Osteoblast (primary cell): ENCODE results near the gene KRIT1. TPM values are rescaled to one million over a fixed set of nuclear protein-coding genes. Genes with fewer than 3 reads are reported as not detected.

Experiments
- small RNA-seq: library from RNA; depleted of rRNA; stranded (forward); fragments of <200 nt; gene quantifications from one replicate; pipeline ENCODE3, GENCODE V24; 2012
- total RNA-seq: library from RNA; depleted of rRNA; stranded (reverse); fragments of >200 nt; gene quantifications from 2 replicates; pipeline ENCODE4 v1.2.3, GENCODE V29; 2012

Gene KRIT1
- total RNA-seq, 1 donor: 47.8 TPM

Small RNAs within 50 kb of the gene (small RNA-seq; reads per million reads assigned to genes)
- gene MIR1285-1 (not detected), gene RF00019 (not detected)

Other genes with a start within 250 kb of the KRIT1 start
- 278 and 283 TPM in 2 replicates for gene CYP51A1, start 111.4 kb downstream of the KRIT1 start, total RNA-seq
- gene LRRD1, start 66.8 kb downstream of the KRIT1 start, total RNA-seq: 0.29 and 0.36 TPM in 2 replicates
- 93.7 and 98.1 TPM in 2 replicates for gene ANKIB1, start 60 bp upstream of the KRIT1 start, total RNA-seq
- gene GATAD1, start 201.6 kb upstream of the KRIT1 start, total RNA-seq: 42.7 and 51.3 TPM in 2 replicates
- not detected in 2 replicates for gene ERVW-1, start 232.0 kb upstream of the KRIT1 start, total RNA-seq